ENCODE results near the gene RAB6B. TPM values are rescaled to one million over a fixed set of nuclear protein-coding genes. Genes with fewer than 3 reads are reported as not detected.

Gene RAB6B
- total RNA-seq, 1 donor from 2014 or later: 11.3 TPM

DNA sequence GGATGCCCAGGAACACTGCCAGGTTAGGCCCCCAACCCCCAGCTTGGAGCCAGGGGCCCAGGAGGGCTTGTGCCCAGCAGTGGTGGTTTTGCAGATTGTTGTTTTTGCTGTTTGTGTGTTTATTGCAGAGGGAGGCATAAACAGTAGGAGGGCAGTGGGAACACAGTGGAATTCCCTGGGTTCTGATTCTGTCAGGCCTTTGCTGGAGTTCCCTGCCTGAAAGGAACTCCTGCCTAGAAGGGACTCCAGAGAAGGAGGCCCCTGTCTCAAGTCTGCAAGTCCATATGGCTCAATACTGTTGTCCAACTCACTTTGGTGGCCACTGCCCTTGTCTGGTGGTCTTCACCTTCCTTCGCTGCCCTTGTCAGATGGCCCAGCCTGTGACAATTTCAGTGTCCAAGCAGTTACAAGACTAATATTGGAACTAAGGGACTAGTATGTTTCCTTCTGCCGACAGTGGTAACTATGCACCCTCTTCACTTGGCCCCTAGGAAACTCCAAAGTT, 47.4 kb upstream of the RAB6B start:
- Mint-ChIP-seq H3K27me3 (ENCODE audit: unreplicated experiment) (no peaks in the 10 kb centered on the region), H3K4me1 (ENCODE audit: unreplicated experiment) (peaks cover 78% of the 10 kb centered on the region), H3K36me3 (ENCODE audit: unreplicated experiment) (no peaks in the 10 kb centered on the region), H3K27ac (ENCODE audit: unreplicated experiment) (peak overlapping the region; percentile 88), H3K4me3 (ENCODE audit: unreplicated experiment) (no peak overlapping the region), H3K9me3 (ENCODE audit: unreplicated experiment) (no peaks in the 10 kb centered on the region)
- DNase-seq (ENCODE audit: extremely low spot score, unreplicated experiment): no peak
- TF ChIP-seq, protein P1, sequence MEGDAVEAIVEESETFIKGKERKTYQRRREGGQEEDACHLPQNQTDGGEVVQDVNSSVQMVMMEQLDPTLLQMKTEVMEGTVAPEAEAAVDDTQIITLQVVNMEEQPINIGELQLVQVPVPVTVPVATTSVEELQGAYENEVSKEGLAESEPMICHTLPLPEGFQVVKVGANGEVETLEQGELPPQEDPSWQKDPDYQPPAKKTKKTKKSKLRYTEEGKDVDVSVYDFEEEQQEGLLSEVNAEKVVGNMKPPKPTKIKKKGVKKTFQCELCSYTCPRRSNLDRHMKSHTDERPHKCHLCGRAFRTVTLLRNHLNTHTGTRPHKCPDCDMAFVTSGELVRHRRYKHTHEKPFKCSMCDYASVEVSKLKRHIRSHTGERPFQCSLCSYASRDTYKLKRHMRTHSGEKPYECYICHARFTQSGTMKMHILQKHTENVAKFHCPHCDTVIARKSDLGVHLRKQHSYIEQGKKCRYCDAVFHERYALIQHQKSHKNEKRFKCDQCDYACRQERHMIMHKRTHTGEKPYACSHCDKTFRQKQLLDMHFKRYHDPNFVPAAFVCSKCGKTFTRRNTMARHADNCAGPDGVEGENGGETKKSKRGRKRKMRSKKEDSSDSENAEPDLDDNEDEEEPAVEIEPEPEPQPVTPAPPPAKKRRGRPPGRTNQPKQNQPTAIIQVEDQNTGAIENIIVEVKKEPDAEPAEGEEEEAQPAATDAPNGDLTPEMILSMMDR (IDR thresholded peaks at IDR 0.05): no peak

DNA sequence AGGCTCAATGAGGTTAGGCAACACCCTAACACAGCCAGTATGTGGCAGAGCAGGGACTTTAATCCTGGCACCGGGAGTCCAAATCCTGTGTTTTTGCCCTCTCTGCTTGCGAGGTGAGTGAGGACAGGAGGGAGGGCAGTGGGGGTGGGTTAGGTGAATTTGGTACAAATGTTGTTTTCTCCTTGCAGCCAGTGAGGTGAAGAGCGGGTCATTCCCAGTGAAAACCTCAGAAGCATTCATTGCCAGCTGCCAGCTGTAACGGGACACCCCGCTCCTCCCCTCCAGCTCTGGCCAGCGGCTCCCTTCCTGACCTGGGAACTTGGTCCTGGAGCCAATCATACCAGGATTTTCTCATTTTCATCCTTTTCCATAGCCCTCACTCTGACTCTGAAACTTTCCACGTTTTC, 45.7 kb upstream of the RAB6B start:
- Mint-ChIP-seq H3K36me3 (ENCODE audit: unreplicated experiment) (no peaks in the 10 kb centered on the region), H3K4me1 (ENCODE audit: unreplicated experiment) (peaks cover 74% of the 10 kb centered on the region), H3K9me3 (ENCODE audit: unreplicated experiment) (no peaks in the 10 kb centered on the region), H3K4me3 (ENCODE audit: unreplicated experiment) (no peak overlapping the region), H3K27ac (ENCODE audit: unreplicated experiment) (peak overlapping the region; percentile 48), H3K27me3 (ENCODE audit: unreplicated experiment) (no peaks in the 10 kb centered on the region)
- peak; percentile 80 for DNase-seq (ENCODE audit: extremely low spot score, unreplicated experiment)
- TF ChIP-seq, protein P1 (IDR thresholded peaks at IDR 0.05): peak; percentile 22

DNA sequence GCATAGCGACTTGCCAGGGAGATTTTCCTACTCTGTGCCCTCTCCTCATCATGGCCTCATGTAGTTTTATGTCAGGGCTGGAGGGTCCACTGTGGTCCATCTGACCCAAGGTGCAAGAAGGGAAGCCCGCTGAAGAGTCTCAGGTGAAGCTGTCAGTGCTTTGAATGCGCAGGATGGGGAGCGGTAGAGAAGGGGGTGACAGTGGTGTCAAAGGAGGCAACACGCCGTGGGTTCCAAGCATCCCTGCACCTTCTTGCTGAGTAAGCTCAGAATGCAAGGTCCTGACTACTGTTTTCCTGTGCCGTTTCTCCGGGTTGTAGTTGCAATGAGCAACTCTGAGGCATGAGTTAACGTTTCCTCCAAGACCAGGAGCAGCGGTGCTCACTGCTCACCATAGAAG, 44.9 kb upstream of the RAB6B start:
- Mint-ChIP-seq H3K9me3 (ENCODE audit: unreplicated experiment) (no peaks in the 10 kb centered on the region), H3K4me1 (ENCODE audit: unreplicated experiment) (peaks cover 65% of the 10 kb centered on the region), H3K4me3 (ENCODE audit: unreplicated experiment) (no peak overlapping the region), H3K27ac (ENCODE audit: unreplicated experiment) (no peak overlapping the region), H3K36me3 (ENCODE audit: unreplicated experiment) (no peaks in the 10 kb centered on the region), H3K27me3 (ENCODE audit: unreplicated experiment) (no peaks in the 10 kb centered on the region)
- TF ChIP-seq, protein P1 (IDR thresholded peaks at IDR 0.05): no peak
- DNase-seq (ENCODE audit: extremely low spot score, unreplicated experiment): peak; percentile 65

DNA sequence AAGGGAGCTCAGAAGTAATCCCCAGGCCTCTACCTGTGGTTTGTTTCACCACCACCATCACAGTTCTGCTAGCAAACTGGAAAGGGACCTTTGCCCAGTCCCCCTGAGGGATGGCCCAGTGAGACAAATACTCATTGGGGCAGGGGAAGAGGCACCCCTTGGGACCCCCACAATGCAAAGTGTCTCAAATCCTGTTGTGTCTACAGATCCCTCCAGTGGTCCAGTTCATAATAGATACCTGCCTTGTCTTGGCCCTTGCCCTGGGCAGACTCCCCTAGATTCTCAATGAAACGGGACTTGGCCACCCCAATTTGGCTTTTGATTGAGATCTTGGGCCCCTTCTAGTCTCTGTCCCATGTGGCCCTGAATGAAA, 43.8 kb upstream of the RAB6B start:
- TF ChIP-seq, protein P1 (IDR thresholded peaks at IDR 0.05): no peak
- no peak overlapping the region for H3K4me3 Mint-ChIP-seq (ENCODE audit: unreplicated experiment)
- H3K27ac Mint-ChIP-seq (ENCODE audit: unreplicated experiment): no peak overlapping the region
- DNase-seq (ENCODE audit: extremely low spot score, unreplicated experiment): no peak
- H3K36me3 Mint-ChIP-seq (ENCODE audit: unreplicated experiment): no peaks in the 10 kb centered on the region
- no peaks in the 10 kb centered on the region for H3K27me3 Mint-ChIP-seq (ENCODE audit: unreplicated experiment)
- H3K4me1 Mint-ChIP-seq (ENCODE audit: unreplicated experiment): peaks cover 54% of the 10 kb centered on the region
- H3K9me3 Mint-ChIP-seq (ENCODE audit: unreplicated experiment): no peaks in the 10 kb centered on the region

DNA sequence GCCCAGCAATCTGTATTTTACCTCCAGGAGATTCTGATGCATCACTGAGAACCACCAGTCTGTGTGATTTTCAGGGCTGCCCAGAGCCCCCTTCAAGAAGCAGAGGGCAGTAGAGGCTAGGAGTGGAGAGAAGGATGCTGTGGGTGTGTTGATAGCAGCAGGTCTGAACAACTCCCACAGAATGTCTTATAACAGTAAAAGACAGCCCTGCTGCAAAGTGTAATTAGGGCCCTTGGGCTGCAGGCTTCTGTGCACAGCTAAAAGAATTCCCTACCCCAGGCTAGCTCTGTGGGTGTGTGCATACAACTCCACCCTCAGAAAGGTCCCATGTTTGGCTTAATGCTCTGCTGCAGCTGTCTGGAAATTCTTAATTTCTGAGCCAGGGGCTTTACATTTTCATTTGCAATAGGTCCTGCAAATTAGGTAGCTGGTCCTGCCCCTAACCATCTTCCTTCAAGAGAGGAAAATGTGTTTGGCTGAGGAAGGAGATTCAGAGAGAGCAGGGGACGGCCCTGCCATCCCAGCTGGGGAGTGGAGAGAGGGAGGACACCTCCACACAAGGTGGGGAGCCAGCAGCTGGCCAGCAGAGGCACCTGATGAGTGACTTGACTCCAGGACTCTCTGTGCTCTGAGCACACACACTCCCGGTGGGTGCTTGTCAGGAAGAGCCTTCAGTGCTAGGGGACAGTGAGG, 43.2 kb upstream of the RAB6B start:
- Mint-ChIP-seq H3K9me3 (ENCODE audit: unreplicated experiment) (no peaks in the 10 kb centered on the region), H3K27me3 (ENCODE audit: unreplicated experiment) (no peaks in the 10 kb centered on the region), H3K36me3 (ENCODE audit: unreplicated experiment) (no peaks in the 10 kb centered on the region), H3K4me3 (ENCODE audit: unreplicated experiment) (no peak overlapping the region), H3K27ac (ENCODE audit: unreplicated experiment) (no peak overlapping the region), H3K4me1 (ENCODE audit: unreplicated experiment) (peaks cover 49% of the 10 kb centered on the region)
- TF ChIP-seq, protein P1 (IDR thresholded peaks at IDR 0.05): peak; percentile 52
- DNase-seq (ENCODE audit: extremely low spot score, unreplicated experiment): peak; percentile 64

All from osteocyte (in vitro differentiated cells).